Measurements from ENCODE around the gene PERCC1.

Gene PERCC1

GRCh38 chr16:1397779-1398178, 33.1 kb upstream of the PERCC1 start:
- peaks cover 10% of the 10 kb centered on the region for H3K36me3 ChIP-seq (ENCODE audit: insufficient read depth, low read length)
- no peak overlapping the region for H3K4me3 ChIP-seq (ENCODE audit: low read length)
- H3K4me2 ChIP-seq (ENCODE audit: low read length) = no peak overlapping the region
- H3K4me1 ChIP-seq (ENCODE audit: control insufficient read depth, insufficient read depth, low read length) = no peaks in the 10 kb centered on the region
- H3K9me3 ChIP-seq (replicated peaks; ENCODE audit: low read length) = no peaks in the 10 kb centered on the region
- H3K27me3 ChIP-seq (ENCODE audit: control insufficient read depth, insufficient read depth, low read length) = no peaks in the 10 kb centered on the region
- no peak overlapping the region for H3K9ac ChIP-seq (ENCODE audit: low read depth, low read length)

- Histone ChIP-seq H3K4me1 (ENCODE audit: control insufficient read depth, insufficient read depth, low read length) (no peaks in the 10 kb centered on the region), H3K9ac (ENCODE audit: low read depth, low read length) (no peak overlapping the region), H3K36me3 (ENCODE audit: insufficient read depth, low read length) (peaks cover 7% of the 10 kb centered on the region), H3K9me3 (replicated peaks; ENCODE audit: low read length) (no peaks in the 10 kb centered on the region), H3K4me3 (ENCODE audit: low read length) (no peak overlapping the region), H3K27me3 (ENCODE audit: control insufficient read depth, insufficient read depth, low read length) (no peaks in the 10 kb centered on the region), H3K4me2 (ENCODE audit: low read length) (no peak overlapping the region)
Observed at GRCh38 chr16:1398351-1398750, 32.5 kb upstream of the PERCC1 start.

- no peak overlapping the region for H3K4me2 ChIP-seq (ENCODE audit: low read length)
- H3K27me3 ChIP-seq (ENCODE audit: control insufficient read depth, insufficient read depth, low read length) = no peaks in the 10 kb centered on the region
- H3K9me3 ChIP-seq (replicated peaks; ENCODE audit: low read length) = no peaks in the 10 kb centered on the region
- no peak overlapping the region for H3K4me3 ChIP-seq (ENCODE audit: low read length)
- no peaks in the 10 kb centered on the region for H3K4me1 ChIP-seq (ENCODE audit: control insufficient read depth, insufficient read depth, low read length)
- no peak overlapping the region for H3K9ac ChIP-seq (ENCODE audit: low read depth, low read length)
- H3K36me3 ChIP-seq (ENCODE audit: insufficient read depth, low read length) = peaks cover 7% of the 10 kb centered on the region
Observed at GRCh38 chr16:1398826-1399581, 31.9 kb upstream of the PERCC1 start.

DNA sequence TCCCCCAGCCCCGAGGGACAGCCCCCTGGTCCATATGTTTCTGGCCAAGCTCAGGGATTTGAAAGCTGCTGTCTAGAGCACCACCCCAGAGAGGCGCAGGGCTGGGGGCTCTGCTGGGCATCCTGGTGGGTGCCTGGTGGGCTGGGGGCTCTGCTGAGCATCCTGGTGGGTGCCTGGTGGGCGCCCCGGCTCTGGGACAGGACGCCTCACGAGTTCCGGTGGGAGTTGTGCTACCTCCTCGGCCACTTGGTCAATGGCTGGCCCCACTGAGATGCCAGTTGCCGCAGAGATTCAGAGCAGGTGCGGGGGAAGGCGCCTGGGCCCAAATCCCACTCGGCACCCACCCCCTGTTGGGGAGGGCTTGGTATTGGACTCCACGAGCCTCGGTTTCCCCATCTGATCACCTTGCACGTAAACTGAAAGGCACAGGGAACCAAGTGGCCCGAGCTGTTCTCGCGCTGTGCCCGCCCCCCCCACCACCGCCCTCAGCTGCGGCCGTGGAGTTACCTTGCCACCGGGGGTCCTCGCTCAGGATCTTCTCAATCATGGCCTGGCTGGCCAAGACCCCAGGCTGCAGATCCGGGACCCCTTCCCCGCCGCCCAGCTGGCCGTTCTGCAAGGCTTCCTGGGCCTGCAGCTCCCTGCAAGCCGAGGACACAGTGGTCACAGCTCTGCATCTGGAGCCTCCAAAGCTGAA, 29.7 kb upstream of the PERCC1 start:
- Histone ChIP-seq H3K9me3 (replicated peaks; ENCODE audit: low read length) (no peaks in the 10 kb centered on the region), H3K4me3 (ENCODE audit: low read length) (no peak overlapping the region), H3K27me3 (ENCODE audit: control insufficient read depth, insufficient read depth, low read length) (no peaks in the 10 kb centered on the region), H3K36me3 (ENCODE audit: insufficient read depth, low read length) (peaks cover 7% of the 10 kb centered on the region), H3K9ac (ENCODE audit: low read depth, low read length) (no peak overlapping the region), H3K4me2 (ENCODE audit: low read length) (no peak overlapping the region), H3K4me1 (ENCODE audit: control insufficient read depth, insufficient read depth, low read length) (no peaks in the 10 kb centered on the region)

DNA sequence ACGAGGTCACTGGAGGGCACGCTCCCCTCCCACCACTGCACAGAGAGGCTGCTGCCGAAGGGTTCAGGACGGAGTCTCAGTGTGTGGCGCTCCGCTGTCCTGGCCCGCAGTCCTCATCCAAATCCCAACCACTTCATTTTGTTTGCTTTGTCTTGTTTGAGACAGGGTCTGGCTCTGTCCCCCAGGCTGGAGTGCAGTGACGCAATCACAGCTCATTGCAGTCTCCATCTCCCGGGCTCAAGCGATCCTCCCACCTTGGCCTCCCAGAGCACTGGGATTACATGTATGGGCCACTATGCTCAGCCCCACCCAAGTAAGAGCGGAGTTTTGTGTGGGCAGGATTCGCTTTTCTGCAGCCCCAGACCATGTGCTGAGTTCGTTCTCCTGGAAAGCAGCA, 29.1 kb upstream of the PERCC1 start:
- Histone ChIP-seq H3K4me2 (ENCODE audit: low read length) (no peak overlapping the region), H3K9me3 (replicated peaks; ENCODE audit: low read length) (no peaks in the 10 kb centered on the region), H3K9ac (ENCODE audit: low read depth, low read length) (no peak overlapping the region), H3K27me3 (ENCODE audit: control insufficient read depth, insufficient read depth, low read length) (no peaks in the 10 kb centered on the region), H3K4me3 (ENCODE audit: low read length) (no peak overlapping the region), H3K4me1 (ENCODE audit: control insufficient read depth, insufficient read depth, low read length) (no peaks in the 10 kb centered on the region), H3K36me3 (ENCODE audit: insufficient read depth, low read length) (peaks cover 7% of the 10 kb centered on the region)

- Histone ChIP-seq H3K9me3 (replicated peaks; ENCODE audit: low read length) (no peaks in the 10 kb centered on the region), H3K4me1 (ENCODE audit: control insufficient read depth, insufficient read depth, low read length) (peaks cover 5% of the 10 kb centered on the region), H3K4me3 (ENCODE audit: low read length) (no peak overlapping the region), H3K36me3 (ENCODE audit: insufficient read depth, low read length) (peaks cover 7% of the 10 kb centered on the region), H3K9ac (ENCODE audit: low read depth, low read length) (no peak overlapping the region), H3K4me2 (ENCODE audit: low read length) (no peak overlapping the region), H3K27me3 (ENCODE audit: control insufficient read depth, insufficient read depth, low read length) (no peaks in the 10 kb centered on the region)
Observed at GRCh38 chr16:1403036-1403435, 27.8 kb upstream of the PERCC1 start.

DNA sequence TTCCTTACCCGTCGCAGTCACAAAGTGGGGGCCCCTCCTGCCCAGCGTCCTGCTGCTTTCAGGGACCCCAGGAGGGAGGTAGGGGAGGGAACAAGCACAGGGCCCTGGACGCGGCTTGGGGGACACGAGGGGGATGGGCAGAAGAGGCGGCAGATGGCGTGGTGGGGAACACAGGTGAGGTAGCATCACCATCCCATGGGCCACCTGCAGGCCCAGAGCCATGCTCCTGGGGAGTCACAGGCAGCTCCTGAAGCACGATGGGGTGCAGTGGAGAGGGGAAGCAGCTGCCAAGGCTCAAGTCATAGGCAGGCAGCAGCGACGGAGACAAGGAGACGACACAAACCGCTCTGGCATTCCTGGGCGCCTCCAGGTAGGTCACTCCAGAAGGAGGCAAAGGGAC, 27.1 kb upstream of the PERCC1 start:
- Histone ChIP-seq H3K4me2 (ENCODE audit: low read length) (no peak overlapping the region), H3K4me3 (ENCODE audit: low read length) (no peak overlapping the region), H3K4me1 (ENCODE audit: control insufficient read depth, insufficient read depth, low read length) (peaks cover 5% of the 10 kb centered on the region), H3K36me3 (ENCODE audit: insufficient read depth, low read length) (peaks cover 7% of the 10 kb centered on the region), H3K9ac (ENCODE audit: low read depth, low read length) (no peak overlapping the region), H3K9me3 (replicated peaks; ENCODE audit: low read length) (no peaks in the 10 kb centered on the region), H3K27me3 (ENCODE audit: control insufficient read depth, insufficient read depth, low read length) (no peaks in the 10 kb centered on the region)

- Histone ChIP-seq H3K9me3 (replicated peaks; ENCODE audit: low read length) (no peaks in the 10 kb centered on the region), H3K4me2 (ENCODE audit: low read length) (peak overlapping the region; percentile 100), H3K27me3 (ENCODE audit: control insufficient read depth, insufficient read depth, low read length) (no peaks in the 10 kb centered on the region), H3K4me3 (ENCODE audit: low read length) (peak overlapping the region; percentile 93), H3K36me3 (ENCODE audit: insufficient read depth, low read length) (no peaks in the 10 kb centered on the region), H3K9ac (ENCODE audit: low read depth, low read length) (peak overlapping the region; percentile 65), H3K4me1 (ENCODE audit: control insufficient read depth, insufficient read depth, low read length) (peaks cover 5% of the 10 kb centered on the region)
Observed at GRCh38 chr16:1407753-1408152, 23.1 kb upstream of the PERCC1 start.

DNA sequence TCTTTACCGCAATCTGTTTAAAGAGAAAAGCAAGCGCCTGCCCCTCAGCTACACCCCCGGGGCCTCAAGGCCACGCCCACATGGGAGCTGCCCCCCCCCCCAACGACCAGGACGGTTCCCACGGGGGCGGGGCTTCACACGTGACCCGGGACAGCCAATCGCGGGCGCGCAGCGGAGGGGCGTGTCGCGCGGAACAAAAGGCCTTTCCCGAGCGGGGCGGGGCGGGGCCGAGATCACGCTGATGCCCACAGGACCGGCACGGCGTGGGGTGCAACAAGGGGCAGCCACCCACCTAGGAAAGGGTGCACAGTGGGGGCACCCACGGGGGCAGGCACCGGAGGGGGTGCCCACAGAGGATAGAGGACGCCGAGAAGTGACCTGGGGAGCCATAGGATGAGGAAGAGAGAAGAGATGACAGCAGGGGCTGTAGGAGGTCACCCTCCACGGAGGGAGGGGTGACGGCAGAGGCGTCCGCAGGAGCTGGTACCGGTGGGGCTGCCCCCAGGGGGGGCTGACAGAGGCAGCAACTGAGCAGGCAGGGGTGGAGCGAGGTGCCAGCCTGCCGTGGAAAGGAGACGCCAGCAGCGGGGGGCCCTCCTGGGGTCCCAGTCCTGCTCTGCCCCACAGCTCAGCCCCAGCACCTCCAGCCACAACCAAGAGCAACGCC, 22.6 kb upstream of the PERCC1 start:
- Histone ChIP-seq H3K4me1 (ENCODE audit: control insufficient read depth, insufficient read depth, low read length) (peaks cover 5% of the 10 kb centered on the region), H3K27me3 (ENCODE audit: control insufficient read depth, insufficient read depth, low read length) (no peaks in the 10 kb centered on the region), H3K9me3 (replicated peaks; ENCODE audit: low read length) (no peaks in the 10 kb centered on the region), H3K4me3 (ENCODE audit: low read length) (peak overlapping the region; percentile 93), H3K9ac (ENCODE audit: low read depth, low read length) (peak overlapping the region; percentile 77), H3K36me3 (ENCODE audit: insufficient read depth, low read length) (no peaks in the 10 kb centered on the region), H3K4me2 (ENCODE audit: low read length) (peak overlapping the region; percentile 100)

DNA sequence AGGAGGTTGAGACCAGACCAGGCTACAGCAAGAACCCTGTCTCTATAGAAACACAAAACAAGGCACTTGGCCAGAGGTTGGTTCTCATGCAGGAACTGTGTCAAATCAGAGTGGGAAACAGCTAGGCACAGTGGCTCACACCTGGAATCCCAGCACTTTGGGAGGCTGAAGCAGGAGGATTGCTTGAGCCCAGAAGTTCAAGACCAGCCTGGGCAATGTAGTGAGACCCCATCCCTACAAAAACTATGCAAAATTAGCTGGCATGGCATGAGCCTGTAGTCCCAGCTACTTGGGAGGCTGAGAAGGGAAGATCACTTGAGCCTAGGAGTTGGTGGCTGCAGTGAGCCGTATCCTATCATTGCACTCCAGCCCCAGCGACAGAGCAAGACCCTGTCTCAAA, 18.0 kb upstream of the PERCC1 start:
- H3K36me3 ChIP-seq (ENCODE audit: insufficient read depth, low read length) = no peaks in the 10 kb centered on the region
- no peak overlapping the region for H3K4me2 ChIP-seq (ENCODE audit: low read length)
- no peak overlapping the region for H3K4me3 ChIP-seq (ENCODE audit: low read length)
- peaks cover under 1% of the 10 kb centered on the region for H3K4me1 ChIP-seq (ENCODE audit: control insufficient read depth, insufficient read depth, low read length)
- H3K27me3 ChIP-seq (ENCODE audit: control insufficient read depth, insufficient read depth, low read length) = no peaks in the 10 kb centered on the region
- no peaks in the 10 kb centered on the region for H3K9me3 ChIP-seq (replicated peaks; ENCODE audit: low read length)
- no peak overlapping the region for H3K9ac ChIP-seq (ENCODE audit: low read depth, low read length)

- H3K27me3 ChIP-seq (ENCODE audit: control insufficient read depth, insufficient read depth, low read length) = no peaks in the 10 kb centered on the region
- peak overlapping the region; percentile 87 for H3K9ac ChIP-seq (ENCODE audit: low read depth, low read length)
- peak overlapping the region; percentile 88 for H3K4me3 ChIP-seq (ENCODE audit: low read length)
- no peaks in the 10 kb centered on the region for H3K4me1 ChIP-seq (ENCODE audit: control insufficient read depth, insufficient read depth, low read length)
- no peaks in the 10 kb centered on the region for H3K36me3 ChIP-seq (ENCODE audit: insufficient read depth, low read length)
- H3K4me2 ChIP-seq (ENCODE audit: low read length) = peak overlapping the region; percentile 94
- no peaks in the 10 kb centered on the region for H3K9me3 ChIP-seq (replicated peaks; ENCODE audit: low read length)
Observed at GRCh38 chr16:1413684-1414531, 17.0 kb upstream of the PERCC1 start.

All from skeletal muscle satellite cell (primary cell).